Mesendoderm (in vitro differentiated cells): ENCODE data around the gene ANKRD13D.

Source experiments
- DNase-seq: peaks from one replicate; pipeline ENCODE4 v3.0.0; 2013
- H2AK5ac ChIP-seq: 2 replicates; pipeline ENCODE4 v1.6.1; 2013; ENCODE audit warnings: low read length, inconsistent platforms
- H2BK120ac ChIP-seq: 2 replicates; pipeline ENCODE4 v1.6.1; 2013; ENCODE audit warnings: low read depth, mild to moderate bottlenecking, low read length, moderate library complexity, mixed read lengths
- H2BK15ac ChIP-seq: replicated peaks from 2 replicates; pipeline ENCODE4 v1.6.1; 2013; ENCODE audit warnings: low read depth, mild to moderate bottlenecking, moderate library complexity
- H2BK5ac ChIP-seq: 2 replicates; pipeline ENCODE4 v1.6.1; 2013; ENCODE audit warnings: low read length, inconsistent platforms
- H3K18ac ChIP-seq: 2 replicates; pipeline ENCODE4 v1.6.1; 2013; ENCODE audit warnings: mild to moderate bottlenecking, low read length, mixed read lengths
- H3K23ac ChIP-seq: one replicate; pipeline ENCODE4 v1.6.1; 2013; ENCODE audit warnings: low read length
- H3K27ac ChIP-seq: 2 replicates; pipeline ENCODE4 v1.5.1; 2013; ENCODE audit warnings: low read depth, mild to moderate bottlenecking, inconsistent platforms, low read length, moderate library complexity
- H3K27me3 ChIP-seq: 2 replicates; pipeline ENCODE4 v1.6.1; 2013; ENCODE audit warnings: low read length, control low read depth, mild to moderate bottlenecking, inconsistent platforms; ENCODE audit not compliant: insufficient read depth, poor library complexity
- H3K36me3 ChIP-seq: 2 replicates; pipeline ENCODE4 v1.6.1; 2013; ENCODE audit warnings: low read length, inconsistent platforms; ENCODE audit not compliant: control insufficient read depth, insufficient read depth
- H3K4ac ChIP-seq: one replicate; pipeline ENCODE4 v1.6.1; 2013; ENCODE audit warnings: low read depth, mild to moderate bottlenecking, low read length, moderate library complexity
- H3K4me1 ChIP-seq: 2 replicates; pipeline ENCODE4 v1.6.1; 2013; ENCODE audit warnings: low read depth, low read length, inconsistent platforms; ENCODE audit not compliant: control insufficient read depth
- H3K4me2 ChIP-seq: 2 replicates; pipeline ENCODE4 v1.6.1; 2013; ENCODE audit warnings: low read length
- H3K4me3 ChIP-seq: 2 replicates; pipeline ENCODE4 v1.5.1; 2013; ENCODE audit warnings: mild to moderate bottlenecking, low read length
- H3K56ac ChIP-seq: one replicate; pipeline ENCODE4 v1.6.1; 2013; ENCODE audit warnings: low read length
- H3K79me1 ChIP-seq: 2 replicates; pipeline ENCODE4 v1.6.1; 2013; ENCODE audit warnings: low read length, inconsistent platforms
- H3K79me2 ChIP-seq: 2 replicates; pipeline ENCODE4 v1.6.1; 2013; ENCODE audit warnings: mild to moderate bottlenecking, low read length; ENCODE audit not compliant: control insufficient read depth, insufficient read depth
- H3K9ac ChIP-seq: 2 replicates; pipeline ENCODE4 v1.6.1; 2013; ENCODE audit warnings: low read length, inconsistent platforms
- H4K5ac ChIP-seq: one replicate; pipeline ENCODE4 v1.6.1; 2013; ENCODE audit warnings: low read length
- H4K8ac ChIP-seq: one replicate; pipeline ENCODE4 v1.6.1; 2013; ENCODE audit warnings: low read depth, mild to moderate bottlenecking, control low read depth, low read length, moderate library complexity
- WGBS: extraction: QIAGEN DNeasy Blood & Tissue Kit; methylation state at CpG from one replicate; pipeline ENCODE4 v1.1.7; 2013; ENCODE audit warnings: low lambda C conversion rate, missing lambda C conversion rate; ENCODE audit not compliant: insufficient coverage; ENCODE audit errors: extremely low coverage; 5-methylcytosine and 5-hydroxymethylcytosine counted together

ANKRD13D gene

GRCh38 chr11:67320011-67320410, 30.9 kb downstream of the ANKRD13D start:
- WGBS: no CpG with 5 or more reads among the region's 3 CpGs
- Histone ChIP-seq H2AK5ac (no peak overlapping the region), H3K56ac (no peak overlapping the region), H3K4ac (no peak overlapping the region), H3K27me3 (peaks cover 5% of the 10 kb centered on the region), H3K4me2 (no peak overlapping the region), H3K23ac (no peak overlapping the region), H2BK120ac (no peak overlapping the region), H3K27ac (no peak overlapping the region), H4K5ac (no peak overlapping the region), H3K36me3 (no peaks in the 10 kb centered on the region), H3K4me1 (peaks cover 2% of the 10 kb centered on the region), H3K79me1 (no peaks in the 10 kb centered on the region), H3K79me2 (no peaks in the 10 kb centered on the region), H3K9ac (no peak overlapping the region), H2BK5ac (no peak overlapping the region), H3K4me3 (no peak overlapping the region), H3K18ac (no peak overlapping the region), H2BK15ac (no peak overlapping the region), H4K8ac (no peak overlapping the region)
- DNase-seq: no peak

DNA sequence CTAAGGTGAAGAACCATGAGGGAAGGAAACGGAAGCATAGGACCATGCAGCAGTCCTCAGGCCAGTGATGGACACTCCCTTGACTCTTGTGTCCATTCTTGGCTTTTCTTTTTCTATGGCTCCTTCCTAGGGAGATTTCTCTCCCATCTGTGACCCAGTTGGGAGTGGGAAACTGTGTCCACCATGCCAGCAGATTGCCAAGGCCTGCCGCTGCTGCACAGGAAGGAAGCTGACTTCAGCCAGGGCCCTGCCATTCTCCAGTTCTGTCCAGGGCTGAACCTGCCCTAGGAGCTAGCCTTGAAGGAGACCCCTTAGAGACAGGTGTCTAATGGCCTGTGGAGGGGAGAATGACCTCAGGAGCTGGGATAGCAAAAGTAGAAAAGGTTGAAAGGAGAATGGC, 31.6 kb downstream of the ANKRD13D start:
- H3K4me1 ChIP-seq: peaks cover 2% of the 10 kb centered on the region
- H3K4me2 ChIP-seq: no peak overlapping the region
- no peak overlapping the region for H3K4ac ChIP-seq
- no peak overlapping the region for H3K9ac ChIP-seq
- no peak overlapping the region for H2BK15ac ChIP-seq
- no peak overlapping the region for H2AK5ac ChIP-seq
- H2BK5ac ChIP-seq: no peak overlapping the region
- no peak overlapping the region for H4K5ac ChIP-seq
- H3K36me3 ChIP-seq: no peaks in the 10 kb centered on the region
- DNase-seq: no peak
- no peak overlapping the region for H4K8ac ChIP-seq
- no peaks in the 10 kb centered on the region for H3K79me2 ChIP-seq
- no peak overlapping the region for H3K18ac ChIP-seq
- H3K23ac ChIP-seq: no peak overlapping the region
- H2BK120ac ChIP-seq: no peak overlapping the region
- no CpG with 5 or more reads among the region's 2 CpGs for WGBS
- H3K4me3 ChIP-seq: no peak overlapping the region
- peaks cover 5% of the 10 kb centered on the region for H3K27me3 ChIP-seq
- no peak overlapping the region for H3K56ac ChIP-seq
- H3K79me1 ChIP-seq: no peaks in the 10 kb centered on the region
- no peak overlapping the region for H3K27ac ChIP-seq

- no peak overlapping the region for H3K9ac ChIP-seq
- no peak overlapping the region for H3K4me2 ChIP-seq
- DNase-seq: no peak
- no peaks in the 10 kb centered on the region for H3K79me2 ChIP-seq
- peaks cover 2% of the 10 kb centered on the region for H3K4me1 ChIP-seq
- no peak overlapping the region for H2AK5ac ChIP-seq
- H3K18ac ChIP-seq: no peak overlapping the region
- H3K79me1 ChIP-seq: no peaks in the 10 kb centered on the region
- WGBS: no CpG with 5 or more reads among the region's 6 CpGs
- no peak overlapping the region for H3K56ac ChIP-seq
- H2BK15ac ChIP-seq: no peak overlapping the region
- H4K5ac ChIP-seq: no peak overlapping the region
- H3K27me3 ChIP-seq: peaks cover 5% of the 10 kb centered on the region
- H2BK120ac ChIP-seq: no peak overlapping the region
- no peak overlapping the region for H2BK5ac ChIP-seq
- H3K27ac ChIP-seq: no peak overlapping the region
- no peak overlapping the region for H4K8ac ChIP-seq
- no peaks in the 10 kb centered on the region for H3K36me3 ChIP-seq
- no peak overlapping the region for H3K4me3 ChIP-seq
- H3K4ac ChIP-seq: no peak overlapping the region
- H3K23ac ChIP-seq: no peak overlapping the region
Observed at GRCh38 chr11:67321313-67321871, 32.3 kb downstream of the ANKRD13D start.

DNA sequence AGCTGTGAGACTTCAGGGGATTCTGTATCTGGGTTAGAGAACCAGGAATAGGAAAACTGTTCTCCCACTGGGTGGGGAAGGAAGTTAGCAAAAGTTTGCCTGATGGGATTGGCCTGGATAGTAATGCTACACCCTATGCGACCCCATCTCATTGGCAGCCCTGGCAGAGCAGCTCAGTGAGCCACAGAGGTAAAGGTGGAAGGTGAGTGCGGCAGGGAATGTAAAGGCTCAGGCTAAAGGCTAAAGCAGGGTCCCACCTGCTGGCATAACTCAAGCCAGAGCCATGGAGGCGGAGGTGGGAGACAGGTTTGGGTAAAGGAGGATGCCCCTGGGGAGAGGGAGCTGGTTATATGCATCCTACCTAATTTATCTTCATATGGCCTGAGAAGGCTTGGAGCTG, 32.9 kb downstream of the ANKRD13D start:
- Histone ChIP-seq H2BK15ac (no peak overlapping the region), H3K36me3 (no peaks in the 10 kb centered on the region), H3K4me1 (peaks cover 2% of the 10 kb centered on the region), H3K56ac (no peak overlapping the region), H2BK120ac (no peak overlapping the region), H3K18ac (no peak overlapping the region), H4K8ac (no peak overlapping the region), H3K4ac (no peak overlapping the region), H2BK5ac (no peak overlapping the region), H3K9ac (no peak overlapping the region), H3K4me3 (no peak overlapping the region), H3K27me3 (peaks cover 5% of the 10 kb centered on the region), H4K5ac (no peak overlapping the region), H3K79me1 (no peaks in the 10 kb centered on the region), H3K79me2 (no peaks in the 10 kb centered on the region), H3K4me2 (no peak overlapping the region), H3K27ac (no peak overlapping the region), H2AK5ac (no peak overlapping the region), H3K23ac (no peak overlapping the region)
- no peak for DNase-seq
- no CpG with 5 or more reads among the region's 3 CpGs for WGBS

- no peak overlapping the region for H2BK120ac ChIP-seq
- H3K56ac ChIP-seq: no peak overlapping the region
- H2BK15ac ChIP-seq: no peak overlapping the region
- no peaks in the 10 kb centered on the region for H3K4me1 ChIP-seq
- H3K9ac ChIP-seq: no peak overlapping the region
- no CpG with 5 or more reads among the region's 7 CpGs for WGBS
- no peak overlapping the region for H3K4ac ChIP-seq
- H4K8ac ChIP-seq: no peak overlapping the region
- no peak overlapping the region for H2BK5ac ChIP-seq
- no peaks in the 10 kb centered on the region for H3K36me3 ChIP-seq
- no peak overlapping the region for H3K18ac ChIP-seq
- H3K23ac ChIP-seq: no peak overlapping the region
- no peak overlapping the region for H2AK5ac ChIP-seq
- no peaks in the 10 kb centered on the region for H3K79me1 ChIP-seq
- H3K27me3 ChIP-seq: peaks cover 1% of the 10 kb centered on the region
- no peak overlapping the region for H3K27ac ChIP-seq
- no peaks in the 10 kb centered on the region for H3K79me2 ChIP-seq
- no peak for DNase-seq
- no peak overlapping the region for H3K4me3 ChIP-seq
- H4K5ac ChIP-seq: no peak overlapping the region
- no peak overlapping the region for H3K4me2 ChIP-seq
Observed at GRCh38 chr11:67323526-67323925, 34.4 kb downstream of the ANKRD13D start.

DNA sequence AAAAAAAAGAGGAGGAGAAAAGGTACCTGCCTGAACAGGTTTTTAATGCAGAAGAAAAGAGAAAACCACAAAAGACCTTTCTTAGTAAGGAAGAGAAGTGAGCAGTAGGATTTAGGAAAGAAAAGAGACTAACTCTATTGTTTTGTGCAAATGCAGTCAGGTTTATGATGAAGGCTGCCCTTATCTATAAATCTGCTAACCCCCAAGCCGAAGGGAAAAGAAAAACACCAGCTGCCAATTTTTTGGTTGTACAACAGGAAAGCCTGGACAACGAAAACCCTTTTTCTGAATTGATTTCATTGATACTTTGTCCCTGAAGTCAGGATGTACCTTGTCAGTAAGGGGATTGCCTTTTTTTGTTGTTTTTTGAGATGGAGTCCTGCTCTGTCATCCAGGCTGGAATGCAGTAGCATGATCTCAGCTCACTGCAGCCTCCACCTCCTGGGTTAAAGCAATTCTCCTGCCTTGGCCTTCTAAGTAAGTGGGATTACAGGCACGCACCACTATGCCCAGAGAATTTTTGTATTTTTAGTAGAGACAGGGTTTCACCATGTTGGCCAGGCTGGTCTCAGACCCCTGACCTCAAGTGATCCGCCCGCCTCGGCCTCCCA, 43.1 kb downstream of the ANKRD13D start:
- H3K4me2 ChIP-seq: no peak overlapping the region
- H3K18ac ChIP-seq: no peak overlapping the region
- H4K5ac ChIP-seq: no peak overlapping the region
- no peak overlapping the region for H2BK120ac ChIP-seq
- H3K79me2 ChIP-seq: no peaks in the 10 kb centered on the region
- no peak overlapping the region for H3K9ac ChIP-seq
- H3K4me3 ChIP-seq: no peak overlapping the region
- H2AK5ac ChIP-seq: no peak overlapping the region
- H3K27ac ChIP-seq: no peak overlapping the region
- H3K79me1 ChIP-seq: no peaks in the 10 kb centered on the region
- H3K4me1 ChIP-seq: no peaks in the 10 kb centered on the region
- H3K4ac ChIP-seq: no peak overlapping the region
- WGBS: no CpG with 5 or more reads among the region's 6 CpGs
- H2BK15ac ChIP-seq: no peak overlapping the region
- no peaks in the 10 kb centered on the region for H3K36me3 ChIP-seq
- DNase-seq: no peak
- H2BK5ac ChIP-seq: no peak overlapping the region
- H3K27me3 ChIP-seq: no peaks in the 10 kb centered on the region
- H3K56ac ChIP-seq: no peak overlapping the region
- no peak overlapping the region for H3K23ac ChIP-seq
- no peak overlapping the region for H4K8ac ChIP-seq
